Kidney glomerular epithelial cell (primary cell): ENCODE data around the gene GBGT1.
A peak's percentile ranks its signal among the peaks of the same experiment; 100 is the strongest.

Experiments
- DNase-seq: peaks from one replicate; lab custom pipeline; 2025; lab: John Stamatoyannopoulos, UW

The GBGT1 gene

DNA sequence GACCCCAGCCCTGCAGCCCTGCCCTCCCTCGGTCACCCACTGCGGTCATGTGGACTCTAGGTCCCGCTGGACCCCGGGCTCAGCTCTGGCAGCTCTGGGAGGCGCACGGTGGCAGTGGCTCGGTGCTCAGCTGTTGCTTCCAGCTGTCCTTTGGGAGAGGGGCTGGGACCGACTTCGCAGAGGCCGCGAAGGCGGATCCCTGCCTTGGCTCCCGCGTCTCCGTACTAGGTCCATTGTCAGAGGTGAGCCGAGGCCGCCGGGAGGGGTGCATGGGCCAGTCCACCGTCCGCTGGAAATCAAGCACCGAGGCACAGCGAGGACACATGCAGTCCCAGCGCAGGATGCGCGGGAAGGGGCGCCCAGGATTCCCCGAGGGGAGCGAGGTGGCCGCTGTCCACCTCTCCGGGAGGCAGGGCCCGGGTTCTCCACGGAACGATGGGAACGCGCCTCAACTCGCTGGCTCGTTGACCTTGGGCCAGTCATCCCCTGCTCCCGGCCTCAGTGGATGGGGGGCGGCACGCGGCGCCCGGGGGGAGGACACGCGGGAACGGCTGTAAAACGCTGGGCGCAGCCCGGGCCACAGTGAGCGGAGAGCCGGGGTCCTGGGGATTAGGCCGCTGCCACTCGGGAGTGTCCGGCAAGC lies 732 bp downstream of the GBGT1 start:
- DNase-seq = no peak

DNA sequence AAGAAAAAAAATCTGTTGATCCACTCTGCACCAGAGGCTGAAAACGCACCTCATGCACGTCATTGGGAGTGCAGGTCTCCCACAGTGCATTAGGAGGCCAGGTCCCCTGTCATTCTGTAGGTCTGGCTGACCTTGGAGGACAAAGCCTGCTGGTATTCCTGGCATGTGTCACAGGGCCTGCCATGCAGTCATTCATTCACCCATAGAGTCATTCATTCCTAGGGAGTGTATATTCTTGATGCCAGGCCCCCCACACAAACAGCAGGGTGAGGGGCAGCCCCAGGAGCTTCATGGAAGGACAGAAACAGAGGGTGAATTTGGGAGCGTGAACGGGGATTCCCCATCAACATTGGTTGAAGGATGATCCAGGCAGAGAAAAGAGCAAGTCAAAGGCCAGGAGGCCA lies 2.2 kb downstream of the GBGT1 start:
- DNase-seq = no peak

DNA sequence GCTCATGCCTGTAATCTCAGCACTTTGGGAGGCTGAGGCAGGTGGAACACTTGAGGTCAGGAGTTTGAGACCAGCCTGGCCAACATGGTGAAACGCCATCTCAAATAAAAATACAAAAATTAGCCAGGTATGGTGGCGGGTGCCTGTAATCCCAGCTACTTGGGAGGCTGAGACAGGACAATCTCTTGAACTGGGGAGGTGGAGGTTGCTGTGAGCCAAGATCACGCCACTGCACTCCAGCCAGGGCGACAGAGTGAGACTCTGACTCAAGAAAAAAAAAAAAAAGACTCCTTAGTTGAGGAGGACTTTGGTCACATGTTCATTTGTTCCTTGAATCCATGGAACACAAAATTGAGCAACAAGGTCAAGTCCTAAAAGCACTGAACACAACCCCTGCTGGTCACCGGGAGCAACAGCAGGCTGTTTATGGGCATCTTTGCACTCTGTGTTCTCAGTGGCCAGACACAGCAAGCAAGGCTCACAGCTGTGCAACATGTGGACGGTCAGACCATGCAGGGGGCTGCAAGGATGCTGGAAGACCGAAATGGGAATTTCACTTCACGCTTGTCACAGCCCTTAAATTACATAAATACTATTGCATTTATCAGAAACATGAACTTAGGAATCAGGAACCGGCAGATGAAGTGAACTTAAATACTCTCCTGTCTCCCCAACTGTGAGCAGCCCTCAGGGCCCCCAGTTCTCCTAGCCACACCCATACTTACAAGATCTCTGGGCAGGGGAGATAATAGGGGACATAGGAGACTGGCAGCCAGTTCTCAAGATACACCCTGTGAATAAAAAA lies 2.8 kb downstream of the GBGT1 start:
- no peak for DNase-seq

DNA sequence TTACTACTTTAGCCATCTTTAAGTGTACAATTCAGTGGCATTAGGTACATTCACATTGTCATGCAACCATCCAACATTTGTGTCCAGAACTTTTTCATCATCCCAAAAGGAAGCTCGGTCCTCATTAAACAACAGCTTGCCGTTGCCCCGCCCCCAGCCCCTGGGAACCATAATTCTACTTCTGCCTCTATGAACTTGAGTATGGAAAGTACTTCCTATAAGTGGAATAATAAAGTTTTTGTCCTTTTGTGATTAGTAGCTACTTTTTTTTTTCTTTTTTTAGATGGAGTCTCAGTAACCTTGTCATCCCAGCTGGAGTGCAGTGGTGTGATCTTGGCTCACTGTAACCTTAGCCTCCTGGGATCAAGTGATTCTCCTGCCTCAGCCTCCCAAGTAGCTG lies 5.0 kb downstream of the GBGT1 start:
- no peak for DNase-seq

DNA sequence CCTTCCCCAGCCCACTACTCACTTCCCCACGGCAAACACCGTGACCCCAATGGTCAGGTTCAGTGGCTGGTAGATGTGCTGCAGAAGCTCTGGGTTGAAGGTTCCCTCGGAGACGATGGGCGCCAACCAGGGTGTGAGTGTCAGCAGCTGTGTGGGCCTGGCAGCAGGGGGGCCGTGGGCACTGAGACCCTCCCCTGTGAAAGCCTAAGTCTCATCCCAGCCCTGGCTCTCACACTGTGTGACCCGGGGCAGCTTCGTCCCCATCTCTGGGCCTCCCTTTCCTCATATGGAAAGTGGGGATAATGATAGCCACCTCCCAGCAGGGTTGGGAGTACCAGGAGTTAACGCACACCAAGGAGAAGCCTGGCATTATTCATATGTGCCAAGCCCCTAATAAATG lies 8.6 kb downstream of the GBGT1 start:
- DNase-seq = no peak

DNA sequence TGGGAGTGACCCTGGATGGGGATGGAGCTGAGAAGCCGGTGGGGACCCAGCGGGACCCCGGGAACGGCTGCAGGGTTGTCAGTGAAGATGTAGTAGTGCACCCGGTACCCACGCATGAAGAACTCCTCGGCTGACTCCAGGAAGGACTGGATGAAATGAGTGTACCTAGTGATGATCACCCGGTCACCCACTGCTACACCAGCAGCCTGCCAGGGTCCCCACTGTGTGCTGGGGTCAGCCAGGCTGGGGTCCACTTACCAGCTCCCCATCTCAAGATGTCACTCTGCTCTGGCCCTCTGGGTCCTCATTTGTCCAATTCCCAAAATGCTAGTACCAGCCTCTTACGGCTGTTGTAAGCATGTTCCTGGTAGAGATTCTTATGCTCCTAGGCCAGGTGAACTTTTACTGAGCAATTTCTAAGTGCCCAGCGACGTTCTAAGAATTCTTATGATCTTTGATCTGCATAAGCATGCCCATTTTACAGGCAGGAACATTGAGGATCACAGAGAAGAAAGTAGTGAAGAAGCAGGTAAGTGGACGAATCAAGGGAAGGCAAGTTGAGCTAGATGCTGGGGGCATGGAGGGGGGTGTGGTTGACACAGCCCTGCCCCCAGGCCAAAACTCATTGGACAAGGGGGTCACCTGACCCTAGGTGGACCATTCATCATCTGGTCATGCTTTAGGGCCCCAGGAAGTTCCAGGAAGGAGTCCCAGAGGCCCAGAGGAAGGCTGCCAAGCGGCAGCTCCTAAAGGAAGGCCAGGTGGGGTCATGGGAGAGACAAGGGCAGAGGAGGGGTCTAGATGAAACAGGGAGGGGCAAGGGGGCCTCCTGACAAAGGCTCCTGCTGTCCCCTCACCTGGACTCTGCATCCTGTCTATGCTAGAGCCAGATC lies 9.4 kb downstream of the GBGT1 start:
- DNase-seq = no peak

DNA sequence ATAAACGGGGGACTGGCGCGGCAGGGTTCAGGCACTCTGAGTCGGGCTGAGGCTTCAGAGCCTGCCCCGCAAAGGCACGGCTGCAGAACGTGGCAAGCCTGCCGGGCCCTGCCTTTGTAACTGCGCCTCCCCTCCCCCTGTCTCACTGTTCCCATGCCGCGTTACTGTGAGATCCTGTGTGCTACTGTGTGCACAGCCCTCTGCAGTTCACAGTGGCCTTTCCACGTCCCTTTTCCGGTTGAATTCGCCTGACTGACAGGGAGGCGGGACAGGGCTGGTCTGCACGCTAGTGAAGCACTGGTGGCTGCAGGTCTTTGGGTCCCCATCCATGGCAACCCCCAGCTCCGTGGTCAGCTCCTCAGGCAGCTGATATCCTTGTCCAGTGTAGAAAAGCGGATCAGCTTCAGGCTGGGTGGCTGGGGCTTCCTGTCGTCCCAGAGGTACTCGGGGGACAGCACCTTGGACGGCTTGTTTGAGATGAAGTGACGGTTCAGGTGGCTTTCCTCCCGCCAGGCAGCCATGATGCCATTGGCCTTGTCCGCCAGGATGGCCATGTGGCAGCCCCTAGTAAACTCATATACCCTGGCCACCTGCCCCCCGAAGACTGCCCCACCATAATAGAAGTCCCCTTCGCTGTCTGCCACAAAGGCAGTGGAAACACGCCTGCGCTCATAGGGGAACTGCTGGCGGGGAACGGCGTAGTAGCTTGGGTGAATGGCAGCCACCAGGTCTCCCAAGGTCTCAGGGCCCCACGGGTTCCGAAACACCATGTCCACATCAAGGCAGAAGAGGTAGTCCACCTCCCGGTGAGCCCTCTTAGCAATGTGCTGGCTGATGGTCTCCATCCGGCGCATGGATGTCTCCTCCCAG lies 10.3 kb downstream of the GBGT1 start:
- no peak for DNase-seq

DNA sequence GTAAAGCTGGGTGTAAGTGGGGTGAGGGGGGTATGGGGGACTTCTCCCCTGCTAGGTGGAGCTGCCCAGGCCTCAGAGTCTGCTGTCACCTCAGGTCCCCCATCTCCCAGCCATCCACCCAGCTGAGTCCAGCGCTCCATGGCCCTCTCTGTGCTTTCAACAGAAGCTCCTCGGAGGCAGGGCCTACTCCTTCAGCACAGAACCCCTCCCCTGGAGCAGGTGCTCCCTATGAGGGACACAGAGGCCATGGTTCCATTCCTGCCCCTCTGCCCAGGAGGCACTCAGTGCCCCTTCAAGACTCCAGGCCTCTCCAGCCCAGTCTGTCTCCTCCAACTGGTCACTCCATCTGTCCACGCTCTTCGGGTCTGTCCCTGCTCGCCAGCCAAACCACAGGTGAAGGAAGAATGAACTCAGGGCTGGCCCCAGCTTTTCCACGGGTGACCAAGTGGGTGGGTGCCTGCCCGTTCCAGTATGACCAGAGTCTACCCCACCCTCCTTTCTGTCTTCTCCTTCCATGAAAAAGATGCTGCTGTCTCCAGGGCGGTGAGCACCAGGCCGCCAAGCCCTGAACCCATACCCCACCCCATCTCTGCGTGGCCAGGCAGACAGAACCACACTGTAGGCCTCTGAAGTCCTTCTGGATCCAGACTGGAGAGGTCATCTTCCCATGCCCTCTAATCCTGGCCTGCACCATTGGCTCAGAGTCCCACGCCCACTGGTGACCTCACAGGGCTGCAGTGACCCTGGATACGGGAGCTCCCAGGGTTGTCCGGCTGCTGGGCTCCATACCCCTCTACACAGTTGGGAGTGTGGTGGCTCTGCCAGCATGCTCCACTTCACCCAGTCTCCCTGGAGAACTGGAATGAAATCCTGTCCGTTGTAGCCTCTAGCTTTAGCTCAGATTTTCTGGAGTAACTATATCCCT lies 11.9 kb downstream of the GBGT1 start:
- no peak for DNase-seq

DNA sequence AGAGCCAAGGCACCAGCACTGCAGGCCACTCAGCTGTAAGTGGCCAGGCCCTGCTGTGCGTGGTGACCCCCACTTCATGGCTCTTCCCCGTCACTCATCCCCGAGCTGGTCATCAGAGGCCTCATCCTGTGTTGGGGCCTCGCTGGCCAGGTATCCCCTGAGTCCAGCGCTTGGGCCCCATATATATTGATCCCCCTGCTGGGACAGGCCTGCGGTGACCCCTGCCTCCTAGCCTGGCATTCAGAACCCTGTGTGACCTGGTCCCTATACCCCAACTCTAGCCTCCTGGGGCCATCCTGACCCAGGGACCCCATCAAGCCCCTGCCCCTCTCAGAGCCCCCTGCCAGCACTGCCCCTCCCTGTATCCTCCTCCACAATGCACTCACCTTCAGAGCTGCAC lies 12.7 kb downstream of the GBGT1 start:
- DNase-seq = no peak

- DNase-seq = peak; percentile 90
Observed at GRCh38 chr9:133149130-133150015, 14.3 kb downstream of the GBGT1 start.

GRCh38 chr9:133148199-133149129 lies 15.2 kb downstream of the GBGT1 start:
- no peak for DNase-seq

DNA sequence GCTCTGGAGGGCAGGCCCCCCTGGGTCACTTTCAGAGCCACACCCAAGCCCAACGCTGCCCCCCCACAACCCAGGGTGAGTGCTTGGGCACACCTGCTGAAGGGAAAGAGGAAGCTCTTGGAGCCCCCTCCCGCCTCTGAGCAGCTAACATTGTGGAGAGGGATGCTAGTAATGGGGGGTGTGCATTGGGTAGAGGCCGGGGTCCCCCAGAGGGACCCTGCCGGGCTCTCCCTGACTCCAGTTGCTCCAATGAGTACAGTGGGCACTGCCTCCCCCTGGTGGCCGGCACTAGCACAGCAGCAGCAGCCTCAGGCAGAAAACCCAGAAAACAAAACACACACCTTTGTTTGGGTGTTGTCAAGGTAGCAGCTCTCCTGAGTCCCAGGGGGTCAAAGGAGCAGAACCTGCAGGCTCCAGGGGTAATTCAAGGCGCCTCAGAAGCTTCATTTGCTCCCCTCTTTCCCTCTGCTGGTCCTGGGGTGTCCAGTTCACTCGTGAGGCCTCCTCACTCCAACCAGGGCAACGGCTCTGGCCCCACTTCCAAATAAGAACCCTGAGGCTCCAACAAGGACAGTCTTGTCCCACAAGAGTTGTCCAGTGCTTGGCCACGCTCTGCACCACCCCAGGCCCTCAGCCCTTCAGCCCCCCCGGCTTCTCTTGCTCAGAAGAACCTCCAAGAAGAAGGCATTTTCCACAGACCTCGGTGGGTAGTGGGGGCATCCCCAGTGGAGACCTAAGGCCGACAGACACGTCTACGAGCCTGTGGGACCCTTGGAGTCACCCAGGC lies 16.1 kb downstream of the GBGT1 start:
- DNase-seq = peak; percentile 30

DNA sequence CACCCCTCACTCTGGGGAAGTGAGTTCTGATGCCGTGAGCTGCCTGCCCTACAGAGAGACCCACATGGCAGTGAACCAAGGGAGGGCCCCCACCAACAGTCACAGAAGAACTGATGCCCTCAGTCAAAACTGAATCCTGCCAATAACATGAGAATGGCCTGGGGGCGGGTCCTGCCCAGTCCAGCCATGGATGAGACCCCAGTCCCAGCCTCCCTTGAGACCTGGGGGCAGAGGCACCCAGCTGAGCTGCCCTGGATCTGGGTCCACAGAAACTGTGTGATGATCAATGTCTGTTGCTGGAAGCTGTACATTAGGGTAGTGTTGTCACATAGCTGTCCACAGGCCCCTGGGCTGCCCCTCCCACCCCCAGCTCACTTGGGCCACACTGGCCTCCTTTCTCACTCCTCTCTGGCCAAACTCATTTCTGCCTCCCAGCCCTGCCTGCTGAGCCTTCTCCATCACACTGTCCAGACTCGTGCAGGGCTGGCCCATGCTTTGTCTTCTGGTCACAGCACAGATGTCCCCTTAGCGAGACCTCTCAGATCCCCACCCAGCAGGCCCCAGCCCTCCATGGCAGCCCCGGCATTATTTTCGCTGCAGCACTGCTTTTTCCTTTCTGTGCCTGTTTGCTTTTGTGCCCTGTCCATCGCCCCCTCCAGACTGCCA lies 16.8 kb downstream of the GBGT1 start:
- DNase-seq = no peak

- no peak for DNase-seq
Observed at GRCh38 chr9:133144904-133145851, 18.5 kb downstream of the GBGT1 start.

GRCh38 chr9:133144142-133144903 lies 19.4 kb downstream of the GBGT1 start:
- peak; percentile 42 for DNase-seq
